Activated T-cell treated with anti-CD3 and anti-CD28 coated beads, Interleukin-2, amount 50 U/mL, for 24 hours (primary cell): ENCODE data around the gene RNF212B.

Experiments used
- DNase-seq: peaks from one replicate; pipeline ENCODE4 v3.0.0-alpha.2; 2020
- H3K27ac Mint-ChIP-seq: 2 replicates; pipeline ENCODE4 v1.8.0; 2020; ENCODE audit warnings: mild to moderate bottlenecking, mixed read lengths
- H3K27me3 Mint-ChIP-seq: 2 replicates; pipeline ENCODE4 v1.8.0; 2020; ENCODE audit warnings: mixed read lengths
- H3K36me3 Mint-ChIP-seq: 2 replicates; pipeline ENCODE4 v1.8.0; 2020; ENCODE audit warnings: low read depth, mixed read lengths
- H3K4me1 Mint-ChIP-seq: 2 replicates; pipeline ENCODE4 v1.8.0; 2020; ENCODE audit warnings: low read depth, mixed read lengths
- H3K4me3 Mint-ChIP-seq: 2 replicates; pipeline ENCODE4 v1.8.0; 2020; ENCODE audit warnings: mild to moderate bottlenecking, moderate library complexity, mixed read lengths
- H3K9me3 Mint-ChIP-seq: 2 replicates; pipeline ENCODE4 v1.8.0; 2020; ENCODE audit warnings: mixed read lengths

The RNF212B gene

DNA sequence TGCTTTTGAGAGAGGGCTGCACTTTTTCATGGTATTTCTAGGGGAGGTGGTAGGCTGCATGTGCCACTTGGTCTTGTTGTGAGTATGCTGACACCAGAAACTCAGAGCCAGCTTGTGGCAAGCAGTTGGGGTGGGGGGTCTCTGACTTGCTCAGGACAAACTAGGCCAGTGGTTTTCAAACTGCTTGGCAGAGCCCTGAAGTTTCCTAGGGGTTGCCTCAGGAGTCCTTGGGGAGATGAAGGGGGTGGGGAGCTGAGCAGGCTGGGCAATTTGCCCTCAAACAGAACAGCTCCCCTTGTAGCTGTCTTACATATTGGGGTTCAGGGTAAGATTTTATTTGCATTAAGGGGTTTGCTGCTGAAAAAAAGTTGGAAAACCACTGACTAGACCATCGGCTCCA, 72.8 kb downstream of the RNF212B start:
- Mint-ChIP-seq H3K27me3 (peaks cover 35% of the 10 kb centered on the region), H3K4me1 (peaks cover 4% of the 10 kb centered on the region), H3K4me3 (no peak overlapping the region), H3K9me3 (no peaks in the 10 kb centered on the region), H3K36me3 (no peaks in the 10 kb centered on the region), H3K27ac (no peak overlapping the region)
- no peak for DNase-seq

DNA sequence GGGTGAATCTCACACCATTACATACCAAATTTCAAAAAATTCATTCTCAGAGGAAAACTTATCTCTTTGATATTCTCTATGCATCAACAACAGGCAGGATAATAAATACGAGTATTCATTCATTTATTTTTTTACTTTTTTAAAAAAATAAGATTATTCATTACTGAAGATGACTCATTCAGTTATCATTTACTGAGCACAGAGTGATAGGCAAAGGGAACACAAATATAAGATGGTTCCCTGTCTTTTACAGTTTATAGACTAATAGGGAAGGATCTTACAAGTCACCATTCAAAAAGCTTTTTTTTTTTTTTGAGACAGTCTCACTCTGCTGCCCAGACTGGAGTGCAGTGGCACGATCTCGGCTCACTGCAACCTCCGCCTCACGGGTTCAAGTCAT, 78.6 kb downstream of the RNF212B start:
- no peak for DNase-seq
- H3K4me1 Mint-ChIP-seq, result peaks cover 13% of the 10 kb centered on the region
- no peak overlapping the region for H3K27ac Mint-ChIP-seq
- no peaks in the 10 kb centered on the region for H3K27me3 Mint-ChIP-seq
- peaks cover 9% of the 10 kb centered on the region for H3K36me3 Mint-ChIP-seq
- no peaks in the 10 kb centered on the region for H3K9me3 Mint-ChIP-seq
- H3K4me3 Mint-ChIP-seq, result no peak overlapping the region

DNA sequence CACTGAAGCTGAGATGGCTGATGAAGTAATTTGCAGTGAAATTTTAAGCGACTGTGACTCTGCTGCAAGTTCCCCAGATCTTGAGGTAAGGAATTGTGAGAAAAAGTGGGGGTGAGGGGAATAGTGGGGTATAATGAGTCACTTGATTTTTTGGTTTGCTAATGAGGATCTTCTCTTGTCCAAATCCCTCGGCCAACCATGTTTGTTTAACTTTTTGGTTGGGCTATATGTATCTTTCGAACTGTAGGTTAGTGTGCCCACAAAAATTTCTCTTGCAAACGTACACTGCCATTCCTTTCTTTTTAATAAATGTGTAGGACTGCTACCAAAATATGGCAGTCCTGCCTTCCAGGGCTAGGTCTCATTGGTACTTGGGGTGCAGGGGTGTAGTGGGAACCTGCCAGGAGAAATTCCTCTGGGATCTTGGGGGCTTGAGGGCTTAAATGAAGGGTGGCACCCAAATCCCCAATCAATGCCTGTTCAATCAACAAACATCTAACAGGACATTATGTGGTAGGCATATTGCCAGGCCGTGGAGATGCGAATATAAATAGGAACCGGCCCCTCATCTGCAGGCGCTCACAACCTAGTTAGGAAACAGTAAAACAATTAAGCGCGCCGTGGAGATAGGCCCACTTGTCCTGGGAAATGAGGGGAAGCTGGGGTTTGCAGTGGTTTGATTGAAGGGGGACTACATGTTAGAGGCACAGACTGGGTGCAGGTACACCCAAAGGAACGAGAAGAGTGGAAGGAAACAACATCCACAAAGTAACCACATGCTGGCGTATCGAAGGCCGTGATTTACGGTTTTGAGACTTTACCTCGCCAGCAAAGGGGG, 82.2 kb downstream of the RNF212B start:
- Mint-ChIP-seq H3K9me3 (no peaks in the 10 kb centered on the region), H3K27me3 (no peaks in the 10 kb centered on the region)

DNA sequence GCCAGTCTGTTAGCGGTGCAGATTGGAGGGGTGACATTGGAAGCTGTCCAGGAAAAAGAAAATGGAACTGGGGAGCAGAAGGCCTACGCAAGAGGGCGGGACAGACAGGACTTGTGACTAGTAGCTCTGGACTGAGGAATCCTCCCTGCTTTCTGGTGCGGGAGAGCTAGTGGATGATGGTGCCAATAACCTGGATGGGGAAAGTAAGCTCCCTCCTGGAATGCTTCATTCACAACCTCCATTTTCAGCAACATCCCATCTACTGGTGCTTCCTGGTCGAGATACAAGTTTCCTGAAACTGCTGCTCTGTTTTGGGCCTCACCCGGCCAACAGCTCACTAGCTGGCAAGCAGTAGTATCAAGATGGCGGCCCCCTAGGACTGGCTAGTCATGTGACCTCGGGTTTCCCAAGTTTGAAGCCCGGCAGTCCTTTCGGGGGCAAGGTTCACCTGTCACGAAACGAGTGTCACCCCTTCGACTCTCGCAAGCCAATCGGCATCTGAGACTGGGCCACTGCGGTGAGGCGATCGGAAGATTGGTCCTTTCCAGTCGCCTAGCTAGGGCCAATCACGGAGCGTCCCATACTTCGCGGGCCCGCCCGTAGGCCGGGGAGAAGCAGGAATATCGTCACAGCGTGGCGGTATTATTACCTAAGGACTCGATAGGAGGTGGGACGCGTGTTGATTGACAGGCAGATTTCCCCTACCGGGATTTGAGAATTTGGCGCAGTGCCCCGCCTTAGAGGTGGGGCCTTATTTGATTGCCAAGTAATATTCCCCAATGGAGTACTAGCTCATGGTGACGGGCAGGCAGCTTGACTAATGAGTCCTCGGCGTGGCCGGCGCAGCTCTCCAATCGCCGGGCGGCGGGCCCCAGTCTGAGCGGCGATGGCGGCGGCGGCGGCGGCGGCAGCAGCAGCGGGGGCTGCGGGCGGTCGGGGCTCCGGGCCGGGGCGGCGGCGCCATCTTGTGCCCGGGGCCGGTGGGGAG, 83.1 kb downstream of the RNF212B start, which contains the start of gene PABPN1:
Gene PABPN1, plus strand, starts transcription at position 874 of the 988 bp plus-strand sequence. Its CDS starts 13 bp downstream, at position 887.
- Mint-ChIP-seq H3K4me1 (peaks cover 32% of the 10 kb centered on the region), H3K9me3 (no peaks in the 10 kb centered on the region), H3K4me3 (peak within 1 kb of the TSS; percentile 94), H3K27ac (peak within 1 kb of the TSS; percentile 98), H3K27me3 (no peaks in the 10 kb centered on the region), H3K36me3 (peaks cover 49% of the 10 kb centered on the region)
- peak; percentile 95 for DNase-seq

More for the DNA sequence above, 82.2 kb downstream of the RNF212B start:
- Mint-ChIP-seq H3K4me1 (peaks cover 32% of the 10 kb centered on the region), H3K4me3 (peak overlapping the region; percentile 89), H3K27ac (peak overlapping the region; percentile 98), H3K36me3 (peaks cover 41% of the 10 kb centered on the region)
- DNase-seq, result peak; percentile 42

DNA sequence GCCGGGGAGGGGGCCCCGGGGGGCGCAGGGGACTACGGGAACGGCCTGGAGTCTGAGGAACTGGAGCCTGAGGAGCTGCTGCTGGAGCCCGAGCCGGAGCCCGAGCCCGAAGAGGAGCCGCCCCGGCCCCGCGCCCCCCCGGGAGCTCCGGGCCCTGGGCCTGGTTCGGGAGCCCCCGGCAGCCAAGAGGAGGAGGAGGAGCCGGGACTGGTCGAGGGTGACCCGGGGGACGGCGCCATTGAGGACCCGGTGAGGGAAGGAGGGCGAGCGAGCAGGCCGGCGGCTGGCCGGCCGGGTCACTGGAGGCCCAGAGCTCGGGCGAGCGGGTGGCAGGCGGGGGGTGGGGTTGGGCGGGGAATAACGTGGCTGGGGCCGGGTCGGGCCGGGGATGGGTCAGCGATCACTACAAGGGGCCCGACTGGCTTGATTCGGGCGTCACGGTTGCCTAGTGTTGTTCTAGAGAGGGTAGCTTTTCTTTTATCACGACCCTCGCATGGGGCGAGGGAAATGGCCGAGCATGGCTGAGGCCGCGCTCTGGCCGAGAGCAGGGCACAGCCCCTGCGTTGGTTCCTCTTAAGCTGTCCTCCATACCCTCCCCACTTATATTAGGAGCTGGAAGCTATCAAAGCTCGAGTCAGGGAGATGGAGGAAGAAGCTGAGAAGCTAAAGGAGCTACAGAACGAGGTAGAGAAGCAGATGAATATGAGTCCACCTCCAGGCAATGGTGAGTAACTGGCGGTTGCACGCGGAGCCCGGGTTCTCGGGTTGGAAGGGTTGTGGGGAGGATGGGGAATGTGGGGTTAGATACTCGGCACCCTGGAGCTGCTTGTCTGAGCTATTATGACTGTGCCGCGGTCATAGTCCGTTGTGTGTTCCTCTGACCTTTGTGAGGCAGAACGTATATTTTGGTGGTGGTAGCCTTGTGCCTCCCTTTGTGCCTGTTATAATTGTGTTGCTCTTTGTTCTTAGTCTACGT, 84.1 kb downstream of the RNF212B start:
- no peaks in the 10 kb centered on the region for H3K9me3 Mint-ChIP-seq
- peaks cover 32% of the 10 kb centered on the region for H3K4me1 Mint-ChIP-seq
- H3K36me3 Mint-ChIP-seq, result peaks cover 57% of the 10 kb centered on the region
- no peaks in the 10 kb centered on the region for H3K27me3 Mint-ChIP-seq
- DNase-seq, result peak; percentile 73
- H3K27ac Mint-ChIP-seq, result peak overlapping the region; percentile 96
- H3K4me3 Mint-ChIP-seq, result peak overlapping the region; percentile 94
